Coronary artery (tissue), 2 donors: ENCODE measurements around the gene APCDD1L.
A peak's percentile ranks its signal among the peaks of the same experiment; 100 is the strongest.

ENCODE experiments used
- DNase-seq: peaks from one replicate; pipeline ENCODE4 v3.0.0-alpha.2; 2017; ENCODE audit warnings: low spot score
- H3K27ac ChIP-seq, 2 donors: fragments of 200-600 bp; sonication (generic); one replicate each; pipeline ENCODE4 v1.5.1; 2016 to 2019
- H3K4me3 ChIP-seq: fragments of 200-600 bp; sonication (generic); 2 replicates; pipeline ENCODE4 v1.5.1; 2016; ENCODE audit warnings: mild to moderate bottlenecking, moderate library complexity
- CTCF ChIP-seq: fragments of 200-600 bp; sonication (generic); IDR thresholded peaks from one replicate; pipeline ENCODE4 v1.5.1; 2019; ENCODE audit warnings: antibody characterized with exemption

The APCDD1L gene

GRCh38 chr20:58522666-58523065 lies 7.5 kb upstream of the APCDD1L start:
- TF ChIP-seq CTCF, result no peak
- Histone ChIP-seq H3K27ac (no peak overlapping the region), H3K4me3 (no peak overlapping the region)
- no peak for DNase-seq

GRCh38 chr20:58521763-58522162 lies 6.6 kb upstream of the APCDD1L start:
- DNase-seq, result no peak
- no peak overlapping the region for H3K4me3 ChIP-seq
- H3K27ac ChIP-seq, result no peak overlapping the region
- no peak for TF ChIP-seq CTCF

GRCh38 chr20:58519940-58520712 lies 4.9 kb upstream of the APCDD1L start:
- H3K27ac ChIP-seq, result no peak overlapping the region
- H3K4me3 ChIP-seq, result no peak overlapping the region
- no peak for DNase-seq
- TF ChIP-seq CTCF, result no peak

GRCh38 chr20:58518896-58519593 lies 3.8 kb upstream of the APCDD1L start:
- DNase-seq, result no peak
- Histone ChIP-seq H3K27ac (no peak overlapping the region), H3K4me3 (no peak overlapping the region)
- TF ChIP-seq CTCF, result no peak

- no peak for DNase-seq
- H3K27ac ChIP-seq, result no peak overlapping the region
- TF ChIP-seq CTCF, result no peak
- no peak overlapping the region for H3K4me3 ChIP-seq
These were observed 3.2 kb upstream of the APCDD1L start for GRCh38 chr20:58518387-58518786.

- H3K27ac ChIP-seq, result no peak overlapping the region
- H3K4me3 ChIP-seq, result peak overlapping the region; percentile 59
- DNase-seq, result no peak
- TF ChIP-seq CTCF, result no peak
These were observed 622 bp downstream of the APCDD1L start for GRCh38 chr20:58514321-58515232.
